ENCODE results near the gene CHRNA7. TPM values are rescaled to one million over a fixed set of nuclear protein-coding genes. Genes with fewer than 3 reads are reported as not detected.
A peak's percentile ranks its signal among the peaks of the same experiment; 100 is the strongest.

The CHRNA7 gene
- total RNA-seq = 0.94 and 1.5 TPM in 2 replicates

- no peak for TF ChIP-seq CTCF (conservative IDR thresholded peaks at IDR 0.05; ENCODE audit: low read depth, low read length)
- DNase-seq (ENCODE audit: low read depth) = no peak
- peak within 1 kb of the TSS; percentile 62 for H3K4me3 ChIP-seq (ENCODE audit: low read depth, low read length)
These were observed at the start of gene CHRNA7 for GRCh38 chr15:32029862-32030781. Gene CHRNA7 (plus strand): TSS chr15:32030515. CDS start chr15:32030595, 80 bp downstream.

GRCh38 chr15:31985607-31986006 lies 44.7 kb upstream of the CHRNA7 start:
- TF ChIP-seq CTCF (conservative IDR thresholded peaks at IDR 0.05; ENCODE audit: low read depth, low read length) = no peak
- DNase-seq (ENCODE audit: low read depth) = no peak
- no peak overlapping the region for H3K4me3 ChIP-seq (ENCODE audit: low read depth, low read length)

- H3K4me3 ChIP-seq (ENCODE audit: low read depth, low read length) = no peak overlapping the region
- no peak for TF ChIP-seq CTCF (conservative IDR thresholded peaks at IDR 0.05; ENCODE audit: low read depth, low read length)
These were observed 37.3 kb upstream of the CHRNA7 start for GRCh38 chr15:31993062-31993461.

GRCh38 chr15:31997711-31998110 lies 32.6 kb upstream of the CHRNA7 start:
- no peak for DNase-seq (ENCODE audit: low read depth)
- no peak for TF ChIP-seq CTCF (conservative IDR thresholded peaks at IDR 0.05; ENCODE audit: low read depth, low read length)
- H3K4me3 ChIP-seq (ENCODE audit: low read depth, low read length) = no peak overlapping the region

More at GRCh38 chr15:31993062-31993461, 37.3 kb upstream of the CHRNA7 start:
- DNase-seq (ENCODE audit: low read depth) = no peak

- DNase-seq (ENCODE audit: low read depth) = no peak
- TF ChIP-seq CTCF (conservative IDR thresholded peaks at IDR 0.05; ENCODE audit: low read depth, low read length) = no peak
- no peak overlapping the region for H3K4me3 ChIP-seq (ENCODE audit: low read depth, low read length)
These were observed 26.8 kb upstream of the CHRNA7 start for GRCh38 chr15:32003558-32003957.

- no peak for TF ChIP-seq CTCF (conservative IDR thresholded peaks at IDR 0.05; ENCODE audit: low read depth, low read length)
- H3K4me3 ChIP-seq (ENCODE audit: low read depth, low read length) = no peak overlapping the region
- DNase-seq (ENCODE audit: low read depth) = no peak
These were observed 26.1 kb upstream of the CHRNA7 start for GRCh38 chr15:32004249-32004648.

Data from epithelial cell of proximal tubule (primary cell).